GM10266 (cell line): ENCODE measurements around the gene AHI1.

Experiments
- DNase-seq: peaks from one replicate; pipeline ENCODE4 v3.0.0; 2012; ENCODE audit errors: extremely low spot score
- TF ChIP-seq, protein P1 (sequence below): IDR thresholded peaks from 2 replicates; pipeline ENCODE4 v1.5.1; 2012; ENCODE audit warnings: mild to moderate bottlenecking, low read depth; ENCODE audit not compliant: control insufficient read depth, insufficient read depth; ENCODE audit errors: missing control alignments

The AHI1 gene

DNA sequence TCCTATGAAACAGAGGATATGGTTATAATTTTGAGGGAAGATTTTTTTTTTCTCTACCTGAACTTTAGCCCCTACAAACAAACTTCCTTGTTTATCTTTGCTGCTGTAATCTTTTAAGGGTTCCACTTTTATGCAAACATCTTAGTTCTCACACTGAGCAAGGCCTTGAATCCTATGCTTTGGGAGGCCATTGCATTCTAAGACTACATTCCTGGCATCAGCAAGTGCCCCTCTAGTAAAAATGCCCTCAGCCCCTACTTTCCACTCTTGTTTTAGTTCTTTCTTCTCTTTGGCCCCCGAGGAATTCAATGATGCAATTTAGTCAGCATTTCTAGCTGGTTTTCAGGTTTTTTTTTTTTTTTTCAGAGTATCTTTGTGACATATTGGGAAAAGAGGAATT lies 8.1 kb upstream of the AHI1 start:
- TF ChIP-seq, protein P1, sequence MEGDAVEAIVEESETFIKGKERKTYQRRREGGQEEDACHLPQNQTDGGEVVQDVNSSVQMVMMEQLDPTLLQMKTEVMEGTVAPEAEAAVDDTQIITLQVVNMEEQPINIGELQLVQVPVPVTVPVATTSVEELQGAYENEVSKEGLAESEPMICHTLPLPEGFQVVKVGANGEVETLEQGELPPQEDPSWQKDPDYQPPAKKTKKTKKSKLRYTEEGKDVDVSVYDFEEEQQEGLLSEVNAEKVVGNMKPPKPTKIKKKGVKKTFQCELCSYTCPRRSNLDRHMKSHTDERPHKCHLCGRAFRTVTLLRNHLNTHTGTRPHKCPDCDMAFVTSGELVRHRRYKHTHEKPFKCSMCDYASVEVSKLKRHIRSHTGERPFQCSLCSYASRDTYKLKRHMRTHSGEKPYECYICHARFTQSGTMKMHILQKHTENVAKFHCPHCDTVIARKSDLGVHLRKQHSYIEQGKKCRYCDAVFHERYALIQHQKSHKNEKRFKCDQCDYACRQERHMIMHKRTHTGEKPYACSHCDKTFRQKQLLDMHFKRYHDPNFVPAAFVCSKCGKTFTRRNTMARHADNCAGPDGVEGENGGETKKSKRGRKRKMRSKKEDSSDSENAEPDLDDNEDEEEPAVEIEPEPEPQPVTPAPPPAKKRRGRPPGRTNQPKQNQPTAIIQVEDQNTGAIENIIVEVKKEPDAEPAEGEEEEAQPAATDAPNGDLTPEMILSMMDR = no peak
- DNase-seq = no peak

DNA sequence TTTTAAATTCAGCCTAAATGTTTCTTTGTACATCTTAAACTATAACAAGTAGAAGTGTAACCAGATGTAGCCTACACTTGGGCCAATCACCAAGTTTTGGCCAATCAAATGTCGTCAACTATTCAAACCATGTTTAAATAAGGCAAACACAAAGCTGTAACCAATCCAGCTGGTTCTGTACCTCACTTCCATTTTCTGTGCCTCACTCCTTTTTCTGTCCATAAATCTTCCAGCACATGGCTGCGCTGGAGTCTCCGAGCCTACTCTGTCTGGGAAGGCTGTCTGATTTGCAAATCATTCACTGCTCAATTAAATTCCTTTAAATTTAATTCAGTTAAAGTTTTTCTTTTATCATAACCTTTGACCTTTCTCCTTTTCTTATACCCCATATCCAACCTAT lies 7.7 kb upstream of the AHI1 start:
- DNase-seq = no peak
- TF ChIP-seq, protein P1 = no peak

DNA sequence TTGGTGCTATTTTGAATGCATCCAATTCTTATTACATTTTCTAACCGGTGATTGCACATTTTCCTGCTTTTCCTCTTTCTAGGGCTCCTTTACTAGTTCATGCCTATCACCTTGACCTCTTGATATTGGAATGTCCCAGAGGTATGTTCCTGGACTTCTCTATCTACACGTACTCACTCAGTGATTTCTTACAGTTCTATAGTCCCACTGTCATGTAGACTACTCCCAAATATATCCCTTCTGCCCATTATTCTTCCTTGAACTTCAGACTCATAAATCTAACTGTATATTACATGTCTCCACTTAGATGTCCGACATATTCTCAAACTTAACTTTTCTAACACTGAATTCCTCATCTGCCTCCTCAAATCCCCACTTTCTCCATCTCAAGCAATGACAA lies 7.2 kb upstream of the AHI1 start:
- TF ChIP-seq, protein P1 = no peak

DNA sequence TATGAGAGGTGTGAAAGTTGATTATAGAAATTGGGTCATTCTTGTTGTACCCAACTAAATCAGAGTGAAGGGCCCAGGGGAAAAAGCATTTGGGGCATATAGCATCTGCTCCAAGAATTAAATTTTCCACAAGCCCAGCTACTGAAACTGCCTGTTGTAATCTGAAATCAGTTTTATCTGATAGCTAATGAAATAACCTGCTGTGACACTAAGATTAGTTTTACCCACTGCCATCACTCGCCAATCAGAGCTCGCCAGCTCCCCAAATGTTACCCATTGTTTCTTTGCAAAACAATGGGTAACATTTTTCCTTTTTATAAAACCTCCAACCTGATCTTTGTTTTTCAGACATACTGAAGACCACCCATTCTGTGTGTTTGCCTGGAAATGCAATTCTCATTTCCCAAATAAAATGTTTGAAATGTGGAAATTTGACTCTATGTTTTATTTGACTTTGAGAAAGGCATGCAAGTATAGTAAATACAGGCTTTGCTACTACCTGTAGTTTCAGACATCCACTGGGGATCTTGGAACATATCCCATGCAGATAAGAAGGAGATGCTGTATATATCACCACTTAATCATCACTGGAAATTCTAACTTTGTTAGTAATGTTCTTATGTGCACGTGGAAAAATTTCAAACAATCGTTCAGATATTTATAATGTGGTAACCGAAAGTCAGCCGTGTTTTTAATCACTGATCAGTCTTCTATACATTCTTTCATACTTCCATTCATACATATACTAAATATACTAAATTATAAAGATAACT lies 6.3 kb upstream of the AHI1 start:
- DNase-seq = no peak
- TF ChIP-seq, protein P1 = no peak

More for the DNA sequence above, 7.2 kb upstream of the AHI1 start:
- DNase-seq = no peak

DNA sequence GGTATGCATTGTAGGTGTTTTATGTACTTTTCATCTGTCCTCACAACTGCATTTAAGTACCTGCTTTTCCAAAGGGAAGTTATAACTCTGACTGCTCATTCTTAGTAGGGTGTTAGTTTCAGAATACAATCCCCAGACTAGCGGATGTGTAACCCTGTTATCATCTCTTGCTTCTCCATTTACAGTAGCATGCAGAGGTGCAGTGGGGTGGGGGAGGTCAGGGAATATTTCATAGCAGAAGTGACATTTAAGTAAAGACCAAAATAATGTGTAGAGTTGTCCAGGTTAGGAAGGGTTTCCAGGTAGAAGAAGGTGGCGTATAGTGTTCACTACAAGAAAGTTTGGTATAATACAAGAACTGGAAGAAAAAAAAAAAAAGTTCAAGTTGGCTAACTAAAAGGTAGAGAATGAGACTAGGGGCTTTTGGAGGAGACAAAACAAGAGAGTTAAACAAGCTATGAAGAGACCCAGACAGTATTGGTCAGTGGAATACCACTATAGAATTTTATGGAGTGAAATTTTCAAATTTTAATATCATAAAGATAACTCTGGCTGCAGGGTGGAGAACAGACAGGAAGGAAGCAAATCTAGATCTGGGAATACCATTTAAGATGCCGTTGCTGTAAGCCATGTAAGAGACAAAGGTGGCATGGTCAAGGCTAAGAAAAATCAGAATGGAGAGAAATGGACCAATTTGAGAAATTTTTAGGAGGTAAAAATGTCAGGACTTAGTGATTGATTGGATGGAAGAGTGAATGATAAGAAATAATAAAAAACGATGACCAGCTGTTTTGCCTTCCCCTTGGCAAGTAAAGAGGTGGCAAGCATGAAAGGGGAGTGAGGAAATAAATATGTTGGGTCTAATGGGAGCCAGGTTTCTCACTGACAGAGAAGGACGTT lies 2.2 kb upstream of the AHI1 start:
- no peak for DNase-seq
- TF ChIP-seq, protein P1 = no peak

DNA sequence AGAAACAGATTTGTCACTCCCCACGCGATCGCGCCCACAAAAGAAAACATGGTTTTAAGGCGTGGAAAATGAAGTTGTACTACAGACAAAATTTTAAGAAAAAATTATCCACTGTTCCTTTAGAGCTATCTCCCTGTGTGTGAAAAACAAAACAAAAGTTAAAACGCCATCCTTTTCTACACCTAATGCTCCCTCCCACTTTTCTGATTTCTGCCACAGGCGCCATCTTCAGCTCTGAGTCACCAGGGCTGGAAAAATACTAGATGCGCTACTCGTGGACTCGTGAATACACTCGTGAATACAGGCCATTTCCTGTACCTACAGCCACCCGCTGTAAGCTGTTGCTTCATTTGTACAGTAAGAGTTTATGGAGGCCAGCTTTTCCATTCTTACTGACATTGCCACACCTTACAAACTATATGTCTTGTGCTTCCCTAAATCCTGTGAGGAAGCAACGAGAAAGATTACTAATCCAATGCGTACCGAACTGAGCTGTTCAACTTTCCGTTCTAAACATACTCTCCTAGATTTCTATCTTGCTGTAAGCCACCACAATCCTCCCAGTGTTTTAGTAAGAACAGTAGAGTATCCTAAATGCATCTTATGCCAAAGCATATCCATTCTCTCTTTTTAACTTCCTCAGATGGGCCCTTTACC lies 773 bp upstream of the AHI1 start:
- peak; percentile 48 for DNase-seq
- TF ChIP-seq, protein P1 = no peak
